H1 (cell line): ENCODE results near the gene ABL1. TPM values are rescaled to one million over a fixed set of nuclear protein-coding genes. Genes with fewer than 3 reads are reported as not detected.

Experiments used
- BACH1 ChIP-seq: IDR thresholded peaks from 2 replicates; pipeline ENCODE4 v1.6.1; 2012; ENCODE audit warnings: low read length, improper control_type of control experiment
- CTBP2 ChIP-seq: IDR thresholded peaks from 2 replicates; pipeline ENCODE4 v1.7.0; 2011; ENCODE audit warnings: borderline replicate concordance, mild to moderate bottlenecking, moderate library complexity, mixed read lengths, low read length; ENCODE audit not compliant: insufficient read depth, insufficient read length
- NANOG ChIP-seq: IDR thresholded peaks from 2 replicates; pipeline ENCODE4 v1.6.1; 2011; ENCODE audit warnings: low read length, low read depth, mild to moderate bottlenecking, inconsistent platforms; ENCODE audit not compliant: insufficient read depth, poor library complexity, severe bottlenecking
- RAD21 ChIP-seq, 2 experiments: IDR thresholded peaks in 1 of 2; conservative IDR thresholded peaks in 1 of 2; 2 replicates each; pipeline ENCODE4 v1.6.1; 2011; ENCODE audit warnings: low read depth in 2 of 2, low read length in 2 of 2, improper control_type of control experiment in 1 of 2, inconsistent platforms in 1 of 2, mild to moderate bottlenecking in 1 of 2, moderate library complexity in 1 of 2
- RXRA ChIP-seq: IDR thresholded peaks from 2 replicates; pipeline ENCODE4 v1.6.1; 2011; ENCODE audit warnings: low read depth, mild to moderate bottlenecking, low read length, moderate library complexity; ENCODE audit not compliant: insufficient read depth
- SP1 ChIP-seq: IDR thresholded peaks from 2 replicates; pipeline ENCODE4 v1.6.1; 2011; ENCODE audit warnings: low read depth, low read length
- TAF7 ChIP-seq: optimal IDR thresholded peaks from 2 replicates; pipeline ENCODE3; 2011; ENCODE audit warnings: low read depth, mild to moderate bottlenecking, inconsistent platforms, low read length, moderate library complexity, borderline replicate concordance
- polyA plus RNA-seq, 7 experiments: library from polyadenylated mRNA; depleted of rRNA in 3 of 7; stranded (reverse) in 5 of 7; unstranded in 2 of 7; fragments of >200 nt in 5 of 7; fragments of 200-250 nt in 2 of 7; gene quantifications; 1 replicate in 5 of 7; 2 replicates in 1 of 7; 4 replicates in 1 of 7; pipeline versions ENCODE4 v1.2.1 to v1.2.3, GENCODE V29; 2011 to 2013; ENCODE audit warnings: missing spikeins in 2 of 7, mixed read lengths in 2 of 7
- total RNA-seq: library from RNA; stranded (reverse); fragmentation: NEBNext Ultra II Directional; extraction: Animal tissue kit (Norgen Biotek cat#: 25700); gene quantifications from 2 replicates; pipeline ENCODE4 v1.2.1, GENCODE V29; 2021

ABL1 gene
- total and polyA plus RNA-seq, 2 of the 8 experiments (the other 6 are each of a cell fraction or from before 2014, with no cell fraction given) = 35.3 to 104 TPM

DNA sequence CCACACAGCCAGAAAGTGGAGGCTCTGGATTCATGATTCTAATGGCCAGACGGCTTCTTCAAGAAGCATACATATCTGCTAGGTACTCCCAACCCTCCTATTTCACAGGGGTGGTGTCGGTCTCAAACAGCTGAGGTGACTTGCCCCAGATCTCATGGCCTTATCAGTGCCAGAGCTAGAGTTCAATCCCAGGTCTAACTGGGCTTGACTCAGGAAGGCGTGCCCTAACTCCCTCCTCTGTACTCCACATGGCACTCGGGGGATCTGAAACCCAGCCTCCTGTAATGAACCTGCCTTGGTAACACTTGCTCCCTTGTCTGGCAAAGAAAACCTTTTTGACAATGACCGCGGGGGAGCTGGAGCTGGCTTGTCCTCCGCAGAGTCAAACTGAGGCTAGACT lies 59.5 kb downstream of the ABL1 start (continued):
- TF ChIP-seq BACH1 (no peak), SP1 (no peak), CTBP2 (no peak), TAF7 (no peak), NANOG (no peak), RXRA (no peak), RAD21 (IDR thresholded peaks at IDR 0.05 in 1 of 2, conservative IDR thresholded peaks at IDR 0.05 in 1 of 2; ENCODE audit: low read depth in 2 of 2, low read length in 2 of 2) (no peak)
